Measurements from ENCODE around the gene CDK14.

DNA sequence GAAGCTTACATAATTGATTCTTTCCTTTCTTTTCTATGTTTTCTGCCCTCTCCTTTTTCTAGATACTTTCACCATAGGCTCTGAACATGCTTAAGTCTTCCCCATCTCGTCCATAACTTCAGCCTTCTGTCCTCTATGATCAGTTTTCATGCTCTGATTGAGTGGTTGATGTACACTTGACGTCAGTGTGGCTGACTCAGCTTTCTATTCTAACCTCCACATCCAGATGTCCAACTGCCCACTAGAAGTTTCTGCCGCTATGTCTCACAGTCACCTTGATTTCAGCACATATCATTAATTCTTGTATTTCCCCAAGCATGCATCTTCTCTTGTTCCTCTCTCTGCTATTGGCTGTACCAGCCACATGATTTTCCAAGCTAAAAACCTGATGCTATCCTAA, 15.0 kb downstream of the CDK14 start:
- TF ChIP-seq EZH2 (IDR thresholded peaks at IDR 0.05; ENCODE audit: borderline replicate concordance, insufficient read depth, low read depth, low read length, poor library complexity, severe bottlenecking): no peak
- TF ChIP-seq, protein P1, sequence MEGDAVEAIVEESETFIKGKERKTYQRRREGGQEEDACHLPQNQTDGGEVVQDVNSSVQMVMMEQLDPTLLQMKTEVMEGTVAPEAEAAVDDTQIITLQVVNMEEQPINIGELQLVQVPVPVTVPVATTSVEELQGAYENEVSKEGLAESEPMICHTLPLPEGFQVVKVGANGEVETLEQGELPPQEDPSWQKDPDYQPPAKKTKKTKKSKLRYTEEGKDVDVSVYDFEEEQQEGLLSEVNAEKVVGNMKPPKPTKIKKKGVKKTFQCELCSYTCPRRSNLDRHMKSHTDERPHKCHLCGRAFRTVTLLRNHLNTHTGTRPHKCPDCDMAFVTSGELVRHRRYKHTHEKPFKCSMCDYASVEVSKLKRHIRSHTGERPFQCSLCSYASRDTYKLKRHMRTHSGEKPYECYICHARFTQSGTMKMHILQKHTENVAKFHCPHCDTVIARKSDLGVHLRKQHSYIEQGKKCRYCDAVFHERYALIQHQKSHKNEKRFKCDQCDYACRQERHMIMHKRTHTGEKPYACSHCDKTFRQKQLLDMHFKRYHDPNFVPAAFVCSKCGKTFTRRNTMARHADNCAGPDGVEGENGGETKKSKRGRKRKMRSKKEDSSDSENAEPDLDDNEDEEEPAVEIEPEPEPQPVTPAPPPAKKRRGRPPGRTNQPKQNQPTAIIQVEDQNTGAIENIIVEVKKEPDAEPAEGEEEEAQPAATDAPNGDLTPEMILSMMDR (IDR thresholded peaks at IDR 0.05): no peak
